Neuronal stem cell (in vitro differentiated cells): ENCODE measurements around the gene F11R.

ENCODE experiments used
- DNase-seq: peaks from one replicate; pipeline ENCODE4 v3.0.0-alpha.2; 2013; ENCODE audit warnings: low spot score
- H2AFZ ChIP-seq: one replicate; pipeline ENCODE4 v1.6.1; 2013; ENCODE audit warnings: mild to moderate bottlenecking, low read length, inconsistent platforms
- H2AK5ac ChIP-seq: 2 replicates; pipeline ENCODE4 v1.6.1; 2013; ENCODE audit warnings: low read depth, mild to moderate bottlenecking, inconsistent platforms, low read length, moderate library complexity, mixed read lengths
- H2BK120ac ChIP-seq: 2 replicates; pipeline ENCODE4 v1.6.1; 2013; ENCODE audit warnings: low read depth, mild to moderate bottlenecking, inconsistent platforms, low read length, moderate library complexity, mixed read lengths
- H2BK12ac ChIP-seq: one replicate; pipeline ENCODE4 v1.6.1; 2013; ENCODE audit warnings: low read length, inconsistent platforms
- H2BK15ac ChIP-seq: 2 replicates; pipeline ENCODE4 v1.6.1; 2013; ENCODE audit warnings: mild to moderate bottlenecking, low read length, inconsistent platforms, mixed read lengths
- H2BK5ac ChIP-seq: one replicate; pipeline ENCODE4 v1.6.1; 2013; ENCODE audit warnings: inconsistent platforms, mild to moderate bottlenecking, low read length, moderate library complexity
- H3K14ac ChIP-seq: one replicate; pipeline ENCODE4 v1.6.1; 2013; ENCODE audit warnings: low read length, inconsistent platforms
- H3K18ac ChIP-seq: 2 replicates; pipeline ENCODE4 v1.6.1; 2013; ENCODE audit warnings: low read length, inconsistent platforms
- H3K23ac ChIP-seq: 2 replicates; pipeline ENCODE4 v1.6.1; 2013; ENCODE audit warnings: low read depth, mild to moderate bottlenecking, mixed read lengths, low read length, inconsistent platforms; ENCODE audit not compliant: poor library complexity
- H3K27ac ChIP-seq: replicated peaks from 3 replicates; pipeline ENCODE4 v1.5.1; 2013; ENCODE audit warnings: low read length, inconsistent platforms
- H3K27me3 ChIP-seq, 3 experiments: 2 replicates each; pipeline ENCODE4 v1.6.1; 2013; ENCODE audit warnings: low read length in 3 of 3, mild to moderate bottlenecking in 2 of 3, inconsistent platforms in 1 of 3, low read depth in 1 of 3, mixed read lengths in 1 of 3, moderate library complexity in 1 of 3; ENCODE audit not compliant: control insufficient read depth in 3 of 3, insufficient read depth in 3 of 3
- H3K36me3 ChIP-seq, 2 donors: replicated peaks in 1 of 2; 2 replicates each; pipeline ENCODE4 v1.6.1; 2013; ENCODE audit warnings: low read length in 2 of 2; ENCODE audit not compliant: control insufficient read depth in 2 of 2, insufficient read depth in 2 of 2
- H3K4ac ChIP-seq: 2 replicates; pipeline ENCODE4 v1.6.1; 2013; ENCODE audit warnings: inconsistent platforms, mild to moderate bottlenecking, low read length, moderate library complexity
- H3K4me1 ChIP-seq, 2 donors: 1 replicate in 1 of 2; 2 replicates in 1 of 2; pipeline ENCODE4 v1.6.1; 2013; ENCODE audit warnings: low read length in 2 of 2, low read depth in 1 of 2; ENCODE audit not compliant: control insufficient read depth in 2 of 2, insufficient read depth in 1 of 2
- H3K4me2 ChIP-seq: one replicate; pipeline ENCODE4 v1.6.1; 2013; ENCODE audit warnings: mild to moderate bottlenecking, low read length, inconsistent platforms; ENCODE audit not compliant: insufficient read depth, poor library complexity, severe bottlenecking
- H3K4me3 ChIP-seq, 2 donors: 2 replicates each; pipeline ENCODE4 v1.5.1; 2013; ENCODE audit warnings: low read length in 2 of 2, mild to moderate bottlenecking in 2 of 2, inconsistent platforms in 1 of 2, moderate library complexity in 1 of 2
- H3K79me1 ChIP-seq: one replicate; pipeline ENCODE4 v1.6.1; 2013; ENCODE audit warnings: low read depth, mild to moderate bottlenecking, inconsistent platforms, low read length, moderate library complexity
- H3K9ac ChIP-seq: one replicate; pipeline ENCODE4 v1.6.1; 2013; ENCODE audit warnings: mild to moderate bottlenecking, low read depth, low read length, inconsistent platforms; ENCODE audit not compliant: poor library complexity
- H3K9me3 ChIP-seq, 2 donors: replicated peaks in 1 of 2; 2 replicates each; pipeline versions ENCODE3 to v1.6.1; 2013; ENCODE audit warnings: low read length in 2 of 2, mild to moderate bottlenecking in 2 of 2, inconsistent platforms in 1 of 2, low read depth in 1 of 2, mixed read lengths in 1 of 2, moderate library complexity in 1 of 2; ENCODE audit not compliant: control insufficient read depth in 2 of 2, insufficient read depth in 1 of 2
- H4K8ac ChIP-seq: one replicate; pipeline ENCODE4 v1.6.1; 2013; ENCODE audit warnings: low read depth, mild to moderate bottlenecking, inconsistent platforms, low read length, moderate library complexity
- H4K91ac ChIP-seq: one replicate; pipeline ENCODE4 v1.6.1; 2013; ENCODE audit warnings: low read length, low read depth, mild to moderate bottlenecking, inconsistent platforms; ENCODE audit not compliant: poor library complexity
- WGBS, 2 donors: extraction: QIAGEN DNeasy Blood & Tissue Kit; methylation state at CpG; one replicate each; pipeline ENCODE4 v1.1.7; 2013; ENCODE audit warnings: missing lambda C conversion rate in 2 of 2, mixed read lengths in 1 of 2; ENCODE audit not compliant: insufficient read length in 2 of 2, insufficient replicate concordance in 1 of 2; ENCODE audit errors: extremely low coverage in 2 of 2; 5-methylcytosine and 5-hydroxymethylcytosine counted together

Gene F11R

DNA sequence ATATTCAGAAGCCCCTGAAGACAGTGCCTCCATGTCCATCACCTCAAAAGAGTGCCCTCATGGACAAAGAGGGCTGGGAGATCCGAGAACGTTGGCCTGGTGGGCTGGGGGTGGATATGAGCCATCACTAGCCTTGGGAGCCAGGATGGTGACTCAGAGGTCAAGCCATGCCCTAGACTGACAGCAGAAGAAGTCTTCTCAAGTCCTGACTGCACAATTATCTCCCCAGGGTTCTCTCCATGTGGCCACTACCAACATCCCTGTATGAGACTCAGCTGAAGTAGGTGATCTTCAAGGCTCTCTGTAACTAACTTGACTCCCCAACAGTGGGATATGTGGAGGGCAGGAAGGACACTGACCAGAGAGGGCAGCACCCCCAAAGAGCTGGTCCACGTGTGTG lies 31.9 kb upstream of the F11R start:
- H2BK12ac ChIP-seq, result no peak overlapping the region
- H3K27me3 ChIP-seq, result peaks cover 0 to 2% (median 0%) of the 10 kb centered on the region in 3 experiments
- H3K9me3 ChIP-seq, result peaks cover 8 to 19% of the 10 kb centered on the region in 2 donors
- no peak overlapping the region for H3K18ac ChIP-seq
- H3K27ac ChIP-seq, result no peak overlapping the region
- no peaks in the 10 kb centered on the region for H3K4me1 ChIP-seq
- no peak for DNase-seq
- no peak overlapping the region for H3K9ac ChIP-seq
- H4K91ac ChIP-seq, result no peak overlapping the region
- H3K23ac ChIP-seq, result no peak overlapping the region
- H3K4me2 ChIP-seq, result no peak overlapping the region
- WGBS, 2 donors, result no CpG with 5 or more reads among the region's 3 CpGs
- H2AK5ac ChIP-seq, result no peak overlapping the region
- no peak overlapping the region for H3K4ac ChIP-seq
- no peak overlapping the region for H3K14ac ChIP-seq
- H4K8ac ChIP-seq, result no peak overlapping the region
- no peak overlapping the region for H2AFZ ChIP-seq
- H3K79me1 ChIP-seq, result no peaks in the 10 kb centered on the region
- no peak overlapping the region for H2BK120ac ChIP-seq
- H3K4me3 ChIP-seq, result no peak overlapping the region
- H2BK15ac ChIP-seq, result no peak overlapping the region
- no peak overlapping the region for H2BK5ac ChIP-seq
- no peaks in the 10 kb centered on the region for H3K36me3 ChIP-seq

DNA sequence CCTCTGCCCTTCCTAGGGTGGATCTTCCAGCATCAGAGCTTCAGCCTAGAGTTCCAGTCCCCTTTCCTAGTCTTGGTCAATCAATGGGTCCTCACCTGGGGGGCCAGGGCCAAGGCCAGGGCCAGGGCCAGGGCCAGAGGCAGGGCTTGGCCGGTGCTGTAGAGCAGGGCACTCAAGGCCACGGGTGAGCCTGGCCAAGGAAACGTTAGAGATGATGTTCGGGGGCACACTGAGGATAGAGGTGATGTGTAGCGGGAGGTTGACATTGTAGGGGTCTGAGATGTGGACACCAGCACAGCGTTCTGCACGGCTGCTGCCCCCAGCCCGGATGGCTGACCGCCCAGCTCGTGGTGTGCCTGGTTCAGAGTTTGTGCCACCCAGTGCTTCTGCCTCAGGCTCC lies 30.3 kb upstream of the F11R start:
- Histone ChIP-seq H2BK15ac (no peak overlapping the region), H3K79me1 (no peaks in the 10 kb centered on the region), H2BK120ac (no peak overlapping the region), H2BK12ac (peak overlapping the region; percentile 53), H3K9ac (no peak overlapping the region), H3K4me3 (no peak overlapping the region), H3K27ac (no peak overlapping the region), H2BK5ac (no peak overlapping the region), H3K4ac (no peak overlapping the region), H2AFZ (no peak overlapping the region), H3K4me2 (no peak overlapping the region), H2AK5ac (peak overlapping the region; percentile 61), H3K27me3 (peaks cover 0 to 2% (median 0%) of the 10 kb centered on the region in 3 experiments), H3K9me3 (peaks cover 14 to 32% of the 10 kb centered on the region in 2 donors), H3K23ac (peak overlapping the region; percentile 47), H3K14ac (no peak overlapping the region), H3K18ac (no peak overlapping the region), H3K36me3 (no peaks in the 10 kb centered on the region), H4K91ac (no peak overlapping the region), H3K4me1 (no peaks in the 10 kb centered on the region), H4K8ac (no peak overlapping the region)
- no CpG with 5 or more reads among the region's 10 CpGs for WGBS, 2 donors
- no peak for DNase-seq

DNA sequence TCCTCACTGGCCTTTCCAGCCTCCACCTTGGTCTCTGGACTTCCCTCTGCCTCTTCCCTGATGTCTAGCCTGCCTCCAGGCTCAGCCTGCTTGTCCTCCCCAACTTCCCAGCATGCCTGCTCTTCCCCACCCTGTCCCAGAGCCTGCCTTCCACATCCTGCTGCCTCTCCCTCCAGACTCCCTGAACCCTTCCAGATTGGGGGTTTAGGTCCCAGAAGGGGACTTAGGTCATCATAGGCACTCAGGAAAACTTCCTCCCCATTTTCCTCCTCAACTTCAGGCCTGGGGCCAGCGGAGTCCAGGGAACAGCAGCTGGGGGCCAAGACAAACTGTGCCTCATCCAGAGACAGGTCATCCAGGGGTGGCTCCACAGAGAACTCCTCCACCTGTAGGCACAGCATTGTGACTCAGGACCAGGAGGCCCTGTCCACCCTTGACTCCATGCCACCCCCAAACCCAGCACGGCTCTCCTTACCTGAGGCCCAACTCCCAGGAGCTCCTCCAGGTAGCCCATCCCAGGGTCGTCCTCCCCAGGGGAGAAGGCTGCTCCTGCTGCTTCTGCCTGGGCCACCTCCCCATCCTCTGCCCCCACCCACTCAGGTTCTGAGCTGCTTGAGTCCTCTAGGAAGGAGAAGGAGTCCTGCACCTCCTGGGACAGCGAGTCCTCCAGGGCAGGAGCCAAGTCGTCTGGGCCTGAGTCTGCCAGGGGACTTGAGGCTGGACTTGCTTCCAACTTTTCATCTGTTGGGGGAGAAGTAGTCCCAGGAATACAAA lies 28.2 kb upstream of the F11R start:
- Histone ChIP-seq H3K4me1 (peaks cover 2 to 7% of the 10 kb centered on the region in 2 donors), H2AFZ (no peak overlapping the region), H3K23ac (no peak overlapping the region), H4K91ac (no peak overlapping the region), H3K9me3 (peaks cover 14 to 32% of the 10 kb centered on the region in 2 donors), H3K4me2 (no peak overlapping the region), H3K9ac (no peak overlapping the region), H3K4ac (no peak overlapping the region), H3K18ac (no peak overlapping the region), H3K36me3 (no peaks in the 10 kb centered on the region), H2BK120ac (no peak overlapping the region), H3K27ac (no peak overlapping the region), H3K4me3 (no peak overlapping the region), H2BK15ac (no peak overlapping the region), H2AK5ac (peak overlapping the region; percentile 32), H3K27me3 (peaks cover 0 to under 1% (median 0%) of the 10 kb centered on the region in 3 experiments), H4K8ac (no peak overlapping the region), H3K79me1 (no peaks in the 10 kb centered on the region), H2BK5ac (peak overlapping the region; percentile 33), H3K14ac (no peak overlapping the region), H2BK12ac (no peak overlapping the region)
- DNase-seq, result no peak
- no CpG with 5 or more reads among the region's 5 CpGs for WGBS, 2 donors

DNA sequence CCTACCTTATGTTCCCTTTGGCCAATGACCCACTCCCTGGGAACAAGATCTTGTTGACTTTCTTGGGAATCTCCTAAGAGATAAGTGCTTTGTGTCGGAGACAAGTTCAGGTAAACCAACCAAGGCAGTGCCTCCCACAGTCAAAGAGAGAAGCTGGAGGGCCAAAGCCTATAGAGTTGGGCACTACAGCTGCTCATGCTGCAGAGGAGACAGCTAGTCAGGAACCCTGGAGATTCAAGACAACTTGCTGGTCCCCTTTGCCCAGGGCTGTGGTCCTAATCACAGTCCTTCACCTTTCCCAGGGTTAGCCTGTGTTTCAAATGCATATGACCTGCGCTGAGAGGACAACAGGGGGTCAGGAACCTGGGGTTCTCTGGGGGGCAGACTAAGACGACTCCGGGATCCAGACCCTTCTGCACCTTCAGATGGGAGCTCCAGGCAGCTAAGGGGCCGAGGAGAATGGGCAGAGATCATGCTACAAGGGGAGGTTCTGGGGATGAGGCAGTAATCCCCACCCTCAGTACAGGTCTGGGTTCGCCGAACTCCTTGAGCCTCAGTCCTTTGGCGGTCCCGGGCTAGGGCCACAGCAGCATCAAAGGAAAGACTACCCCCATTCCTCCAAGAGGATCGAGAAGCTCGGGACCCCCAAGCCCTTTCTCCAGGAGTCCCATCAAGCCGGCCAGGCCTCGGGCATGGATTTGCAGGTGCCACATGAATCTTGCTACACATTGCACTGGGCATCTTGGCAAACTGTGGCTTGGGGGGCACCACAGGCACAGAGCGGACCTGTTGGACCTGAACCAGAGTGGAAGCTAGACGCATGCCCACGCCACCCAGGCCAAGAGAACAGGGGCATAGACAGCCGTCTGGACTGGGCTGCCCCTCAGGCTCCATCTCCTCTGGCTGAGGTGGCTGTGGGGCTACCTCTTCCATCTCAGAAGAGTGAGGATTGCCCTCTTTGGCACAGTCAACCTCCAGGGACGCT lies 26.8 kb upstream of the F11R start:
- Histone ChIP-seq H2BK15ac (no peak overlapping the region), H3K4me2 (no peak overlapping the region), H3K27me3 (no peaks in the 10 kb centered on the region), H2AK5ac (no peak overlapping the region), H3K27ac (no peak overlapping the region), H3K4me3 (no peak overlapping the region), H2BK5ac (no peak overlapping the region), H3K79me1 (no peaks in the 10 kb centered on the region), H3K4me1 (peaks cover 3 to 8% of the 10 kb centered on the region in 2 donors), H3K9ac (peak overlapping the region; percentile 26), H3K18ac (no peak overlapping the region), H4K8ac (no peak overlapping the region), H3K4ac (peak overlapping the region; percentile 20), H2AFZ (no peak overlapping the region), H2BK12ac (no peak overlapping the region), H3K36me3 (peaks cover 4 to 7% of the 10 kb centered on the region in 2 donors), H4K91ac (no peak overlapping the region), H3K23ac (peak overlapping the region; percentile 49), H3K9me3 (peaks cover 14 to 32% of the 10 kb centered on the region in 2 donors), H3K14ac (no peak overlapping the region), H2BK120ac (no peak overlapping the region)
- DNase-seq, result no peak
- no CpG with 5 or more reads among the region's 18 CpGs for WGBS, 2 donors
